ENCODE measurements around the gene MAPKAP1. TPM values are rescaled to one million over a fixed set of nuclear protein-coding genes. Genes with fewer than 3 reads are reported as not detected.

MAPKAP1 gene
- total and polyA plus RNA-seq, 2 of the 13 experiments (the other 11 are each of a cell fraction or from before 2014, with no cell fraction given): 45.0 to 64.3 TPM

DNA sequence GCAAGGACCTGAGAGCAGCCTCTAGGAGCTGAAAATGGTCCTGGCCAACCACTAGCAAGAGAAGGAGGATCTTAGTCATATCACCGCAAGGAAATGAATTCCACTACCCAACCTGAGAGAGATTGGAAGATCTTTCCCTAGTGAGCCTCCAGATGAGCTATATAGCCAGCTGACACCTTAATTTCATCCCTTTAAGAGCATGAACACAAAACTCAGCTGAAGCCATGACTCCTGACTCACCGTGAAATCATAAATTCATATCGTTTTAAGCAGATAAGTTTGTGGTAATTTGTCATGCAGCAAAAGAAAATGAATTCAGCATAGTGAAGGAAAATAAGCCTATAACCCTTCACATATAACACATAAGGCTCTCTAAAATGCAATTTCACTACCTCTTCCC is 23.5 kb downstream of the MAPKAP1 start (continued):
- TF ChIP-seq, protein P1, sequence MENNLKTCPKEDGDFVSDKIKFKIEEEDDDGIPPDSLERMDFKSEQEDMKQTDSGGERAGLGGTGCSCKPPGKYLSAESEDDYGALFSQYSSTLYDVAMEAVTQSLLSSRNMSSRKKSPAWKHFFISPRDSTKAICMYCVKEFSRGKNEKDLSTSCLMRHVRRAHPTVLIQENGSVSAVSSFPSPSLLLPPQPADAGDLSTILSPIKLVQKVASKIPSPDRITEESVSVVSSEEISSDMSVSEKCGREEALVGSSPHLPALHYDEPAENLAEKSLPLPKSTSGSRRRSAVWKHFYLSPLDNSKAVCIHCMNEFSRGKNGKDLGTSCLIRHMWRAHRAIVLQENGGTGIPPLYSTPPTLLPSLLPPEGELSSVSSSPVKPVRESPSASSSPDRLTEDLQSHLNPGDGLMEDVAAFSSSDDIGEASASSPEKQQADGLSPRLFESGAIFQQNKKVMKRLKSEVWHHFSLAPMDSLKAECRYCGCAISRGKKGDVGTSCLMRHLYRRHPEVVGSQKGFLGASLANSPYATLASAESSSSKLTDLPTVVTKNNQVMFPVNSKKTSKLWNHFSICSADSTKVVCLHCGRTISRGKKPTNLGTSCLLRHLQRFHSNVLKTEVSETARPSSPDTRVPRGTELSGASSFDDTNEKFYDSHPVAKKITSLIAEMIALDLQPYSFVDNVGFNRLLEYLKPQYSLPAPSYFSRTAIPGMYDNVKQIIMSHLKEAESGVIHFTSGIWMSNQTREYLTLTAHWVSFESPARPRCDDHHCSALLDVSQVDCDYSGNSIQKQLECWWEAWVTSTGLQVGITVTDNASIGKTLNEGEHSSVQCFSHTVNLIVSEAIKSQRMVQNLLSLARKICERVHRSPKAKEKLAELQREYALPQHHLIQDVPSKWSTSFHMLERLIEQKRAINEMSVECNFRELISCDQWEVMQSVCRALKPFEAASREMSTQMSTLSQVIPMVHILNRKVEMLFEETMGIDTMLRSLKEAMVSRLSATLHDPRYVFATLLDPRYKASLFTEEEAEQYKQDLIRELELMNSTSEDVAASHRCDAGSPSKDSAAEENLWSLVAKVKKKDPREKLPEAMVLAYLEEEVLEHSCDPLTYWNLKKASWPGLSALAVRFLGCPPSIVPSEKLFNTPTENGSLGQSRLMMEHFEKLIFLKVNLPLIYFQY (CRISPR knock-in tag; IDR thresholded peaks at IDR 0.05; ENCODE audit: borderline replicate concordance): no peak
- TF ChIP-seq PRPF4 (IDR thresholded peaks at IDR 0.05; ENCODE audit: low read depth, low read length, poor library complexity, severe bottlenecking): no peak
- TF ChIP-seq, protein P2, sequence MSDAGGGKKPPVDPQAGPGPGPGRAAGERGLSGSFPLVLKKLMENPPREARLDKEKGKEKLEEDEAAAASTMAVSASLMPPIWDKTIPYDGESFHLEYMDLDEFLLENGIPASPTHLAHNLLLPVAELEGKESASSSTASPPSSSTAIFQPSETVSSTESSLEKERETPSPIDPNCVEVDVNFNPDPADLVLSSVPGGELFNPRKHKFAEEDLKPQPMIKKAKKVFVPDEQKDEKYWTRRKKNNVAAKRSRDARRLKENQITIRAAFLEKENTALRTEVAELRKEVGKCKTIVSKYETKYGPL (CRISPR knock-in tag; IDR thresholded peaks at IDR 0.05): no peak
- TF ChIP-seq KMT2B (CRISPR knock-in tag; IDR thresholded peaks at IDR 0.05): no peak
- TF ChIP-seq ZBTB42 (CRISPR knock-in tag; IDR thresholded peaks at IDR 0.05): no peak
- TF ChIP-seq ZNF484 (CRISPR knock-in tag; IDR thresholded peaks at IDR 0.05; ENCODE audit: borderline replicate concordance, low read depth): no peak
- TF ChIP-seq ZNF839 (CRISPR knock-in tag; IDR thresholded peaks at IDR 0.05; ENCODE audit: borderline replicate concordance): no peak
- TF ChIP-seq KDM4B (CRISPR knock-in tag; IDR thresholded peaks at IDR 0.05): no peak
- TF ChIP-seq ZNF878 (CRISPR knock-in tag; IDR thresholded peaks at IDR 0.05): no peak
- no peak for TF ChIP-seq ZNF234 (CRISPR knock-in tag; conservative IDR thresholded peaks at IDR 0.05)
- TF ChIP-seq ZNF292 (CRISPR knock-in tag; IDR thresholded peaks at IDR 0.05; ENCODE audit: borderline replicate concordance, low read depth): no peak

Measured in HepG2 (cell line).